GM21526 (cell line): ENCODE data around the gene ANKS1B.

Experiments
- ATAC-seq: cut with Tn5 transposase; IDR thresholded peaks from one replicate; pipeline ENCODE4 v1.9.1; 2021; ENCODE audit warnings: moderate library complexity; ENCODE audit not compliant: unreplicated experiment, low FRiP score

Gene ANKS1B

DNA sequence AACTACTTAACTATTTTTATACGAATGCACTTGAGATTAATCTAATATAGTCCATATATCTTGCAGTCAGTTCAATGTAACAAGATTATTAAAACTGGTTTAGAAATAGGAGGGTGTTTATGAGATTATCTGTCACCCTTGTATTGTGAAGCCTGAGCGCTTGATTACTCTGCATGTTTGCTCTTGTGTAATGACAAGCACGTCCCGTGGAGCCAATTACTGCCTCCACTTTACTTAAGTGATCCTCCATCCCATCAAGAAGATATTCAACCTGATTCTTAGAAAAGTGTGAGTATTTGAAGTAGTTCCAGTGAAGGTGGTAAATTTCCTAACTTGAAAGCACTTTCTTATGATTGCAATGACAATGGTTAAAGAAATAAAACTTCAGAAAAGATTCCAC lies 752.4 kb downstream of the ANKS1B start:
- no peak for ATAC-seq

- ATAC-seq: no peak
Observed at GRCh38 chr12:99231031-99231430, 753.7 kb downstream of the ANKS1B start.

- ATAC-seq: no peak
Observed at GRCh38 chr12:99224237-99224636, 760.5 kb downstream of the ANKS1B start.

- ATAC-seq: no peak
Observed at GRCh38 chr12:99223579-99223978, 761.2 kb downstream of the ANKS1B start.

DNA sequence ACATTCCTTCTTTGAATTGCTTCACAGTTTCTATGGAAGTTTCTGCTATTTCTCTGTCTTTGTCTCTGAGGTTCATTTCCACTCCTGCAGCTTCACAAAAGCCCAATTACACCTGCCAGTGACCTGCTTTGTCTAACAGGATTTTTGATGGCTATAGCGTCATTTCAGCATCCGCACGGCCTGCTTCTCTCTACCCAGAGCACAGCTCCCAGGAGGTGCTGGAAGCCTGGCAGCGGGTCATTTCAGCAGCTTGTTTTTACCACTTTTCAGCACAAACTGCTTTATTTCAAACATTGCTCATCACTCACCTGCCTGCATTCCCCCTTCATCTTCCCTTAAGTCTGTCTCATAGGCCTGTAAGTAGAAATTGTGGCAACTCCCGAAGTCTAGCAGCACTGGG lies 771.7 kb downstream of the ANKS1B start:
- ATAC-seq: no peak

GRCh38 chr12:99212275-99212674 lies 772.5 kb downstream of the ANKS1B start:
- no peak for ATAC-seq

- ATAC-seq: no peak
Observed at GRCh38 chr12:99205111-99205510, 779.6 kb downstream of the ANKS1B start.

- no peak for ATAC-seq
Observed at GRCh38 chr12:99201906-99202645, 782.7 kb downstream of the ANKS1B start.

DNA sequence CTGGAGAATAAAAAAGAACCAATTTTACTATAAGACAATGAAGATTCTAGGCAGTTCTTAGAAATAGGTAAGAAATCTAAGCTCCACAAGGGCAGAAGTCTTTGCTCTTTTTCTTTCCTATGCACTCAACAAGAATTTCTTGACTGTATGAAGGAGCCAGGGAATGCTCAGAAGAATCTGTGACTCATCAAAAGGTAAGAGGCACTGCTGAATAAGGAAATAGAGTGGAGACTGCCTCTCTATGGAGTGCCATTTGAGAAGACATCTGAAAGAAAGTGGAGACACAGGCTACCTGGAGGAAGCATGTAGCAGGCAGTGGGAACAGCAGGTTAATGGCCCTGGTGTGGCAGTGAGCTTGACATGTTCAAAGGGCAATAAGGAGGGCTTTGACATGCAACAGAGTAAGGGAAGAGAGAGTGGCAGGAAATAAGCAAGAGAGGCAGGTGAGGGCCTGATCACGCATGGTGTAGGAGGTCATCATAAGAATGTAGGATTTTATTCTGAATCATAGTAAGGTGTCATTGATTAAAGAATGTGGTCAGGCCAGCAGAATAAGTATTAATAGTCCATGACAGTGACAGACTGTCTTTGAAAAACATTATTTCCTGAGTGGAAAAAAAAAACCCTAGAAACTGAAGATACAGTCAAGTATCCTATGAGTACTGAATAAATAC lies 783.9 kb downstream of the ANKS1B start:
- no peak for ATAC-seq

DNA sequence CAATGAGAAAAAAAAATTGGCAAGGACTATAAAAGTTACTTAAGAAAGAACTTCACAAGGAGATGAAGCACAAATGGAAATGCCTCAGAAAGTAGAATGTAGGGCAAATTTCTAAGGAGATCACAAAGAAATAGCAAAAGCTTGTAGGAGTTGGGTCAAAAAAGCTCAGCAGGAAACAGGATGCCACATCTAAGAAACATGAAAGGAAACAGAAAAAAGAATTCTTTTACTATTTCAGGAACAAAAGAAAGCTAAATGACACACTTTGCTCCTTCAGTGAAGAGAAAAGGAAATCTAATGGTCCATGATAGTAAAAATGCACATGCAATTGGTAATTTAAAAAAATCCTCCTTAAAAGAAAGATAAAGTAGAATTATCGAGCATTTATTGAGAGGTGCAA lies 789.3 kb downstream of the ANKS1B start:
- no peak for ATAC-seq

GRCh38 chr12:99192489-99192888 lies 792.2 kb downstream of the ANKS1B start:
- ATAC-seq: no peak

DNA sequence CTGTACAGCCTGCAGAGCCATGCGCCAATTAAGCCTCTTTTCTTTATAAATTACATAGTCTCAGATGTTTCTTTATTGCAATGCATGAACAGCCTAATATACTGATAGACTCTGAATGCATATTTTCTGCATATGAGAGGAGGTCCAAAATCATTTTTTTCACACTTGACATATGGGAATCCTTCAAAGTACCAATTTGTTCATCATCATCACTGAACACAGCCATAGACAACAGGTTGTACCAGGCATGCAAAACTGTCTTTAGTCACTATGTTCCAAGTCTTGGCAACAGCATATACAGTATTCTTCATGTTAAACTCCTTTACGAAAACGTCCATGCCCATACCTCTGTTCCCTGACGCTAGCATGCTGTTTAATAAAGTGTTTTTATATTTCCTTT lies 807.9 kb downstream of the ANKS1B start:
- no peak for ATAC-seq

DNA sequence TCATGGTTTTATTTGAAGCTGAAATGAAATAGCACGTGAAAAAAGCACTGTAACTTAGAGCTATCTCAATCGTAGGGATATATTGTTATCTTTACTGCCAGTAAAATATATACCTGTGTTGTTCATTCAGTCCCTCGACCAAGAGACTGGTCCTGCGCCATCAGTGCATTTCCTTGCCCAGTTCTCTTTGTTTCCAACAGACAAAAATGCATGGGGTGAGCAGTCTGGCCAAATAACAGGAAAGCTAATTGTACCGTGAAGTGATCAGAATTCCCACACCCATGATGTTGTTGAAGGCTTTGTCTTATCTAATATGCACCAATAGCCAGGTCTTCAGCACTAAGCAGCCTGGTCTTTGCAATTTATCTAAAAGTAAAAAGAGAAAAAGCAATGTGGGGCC lies 814.3 kb downstream of the ANKS1B start:
- ATAC-seq: no peak

DNA sequence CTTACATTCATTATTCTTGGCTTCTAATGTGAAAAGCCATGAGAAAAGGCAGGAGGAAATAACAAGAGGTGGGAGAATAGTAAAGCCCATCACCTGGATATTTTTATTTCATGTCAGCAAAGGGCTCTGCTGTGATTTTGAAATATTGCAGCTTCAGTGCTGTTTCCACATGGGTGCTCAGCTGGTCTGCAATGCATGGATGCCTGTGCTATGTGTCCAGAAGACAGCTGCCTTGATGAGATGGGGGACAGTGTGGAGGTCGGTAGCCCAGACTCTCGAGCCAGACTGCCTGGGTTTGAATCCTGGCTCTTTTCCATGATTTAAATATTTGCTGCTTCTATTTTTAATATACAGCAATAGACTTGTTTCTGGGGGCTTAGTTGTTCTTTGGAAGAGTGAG lies 814.7 kb downstream of the ANKS1B start:
- no peak for ATAC-seq

GRCh38 chr12:99157946-99158345 lies 826.8 kb downstream of the ANKS1B start:
- ATAC-seq: no peak

DNA sequence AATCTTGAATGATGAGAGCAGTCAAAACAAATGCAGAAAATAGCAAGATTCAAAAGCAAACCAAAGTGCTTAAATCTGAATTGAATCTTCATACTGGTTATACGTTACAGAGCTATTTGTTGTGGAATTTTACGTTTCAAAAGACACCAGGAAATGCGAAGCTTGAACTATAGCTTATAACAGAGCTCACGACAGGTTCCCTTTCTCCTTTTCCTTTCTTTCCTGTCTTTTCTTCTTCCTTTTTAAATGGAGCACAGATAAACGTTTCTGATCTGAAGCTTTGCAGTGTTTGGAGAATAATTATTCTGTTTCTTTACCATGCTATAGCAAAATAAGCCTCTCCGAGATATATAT lies 829.8 kb downstream of the ANKS1B start:
- no peak for ATAC-seq

DNA sequence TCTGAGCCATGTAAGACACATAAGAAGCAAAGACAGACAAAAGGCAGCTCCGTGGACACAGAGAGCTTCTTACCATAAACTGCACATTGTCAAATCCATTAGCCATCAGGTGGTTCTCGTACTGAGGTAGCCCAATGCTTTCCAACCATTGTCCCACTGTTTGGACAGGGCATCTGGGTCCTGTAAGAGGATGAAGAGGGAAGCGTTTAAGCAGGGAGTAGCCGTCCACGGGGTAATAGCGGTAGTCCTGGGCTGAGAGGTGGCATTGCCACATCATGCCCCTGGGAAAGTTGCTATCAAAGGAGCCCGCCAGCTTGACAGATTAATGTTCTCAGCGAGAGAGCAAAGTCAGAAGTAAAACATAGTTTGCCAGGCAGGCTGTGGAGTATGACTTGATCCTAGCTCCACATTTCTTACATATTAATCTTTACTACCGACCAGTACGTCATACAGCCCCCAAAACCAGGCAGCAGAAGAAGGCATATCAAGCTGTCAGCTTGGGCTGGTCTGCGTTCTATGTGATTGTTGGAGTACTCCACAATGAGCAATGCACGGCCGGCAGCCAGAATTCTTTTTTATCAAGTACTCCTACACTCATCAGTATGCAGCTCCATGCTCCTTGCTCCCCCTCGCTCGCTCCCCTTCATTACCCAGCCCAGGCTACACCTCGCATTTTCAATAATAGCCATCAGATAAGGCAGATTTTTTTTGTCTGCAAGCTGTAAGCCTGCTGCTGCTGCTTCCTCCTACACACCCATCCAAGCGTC lies 830.3 kb downstream of the ANKS1B start:
- ATAC-seq: no peak

DNA sequence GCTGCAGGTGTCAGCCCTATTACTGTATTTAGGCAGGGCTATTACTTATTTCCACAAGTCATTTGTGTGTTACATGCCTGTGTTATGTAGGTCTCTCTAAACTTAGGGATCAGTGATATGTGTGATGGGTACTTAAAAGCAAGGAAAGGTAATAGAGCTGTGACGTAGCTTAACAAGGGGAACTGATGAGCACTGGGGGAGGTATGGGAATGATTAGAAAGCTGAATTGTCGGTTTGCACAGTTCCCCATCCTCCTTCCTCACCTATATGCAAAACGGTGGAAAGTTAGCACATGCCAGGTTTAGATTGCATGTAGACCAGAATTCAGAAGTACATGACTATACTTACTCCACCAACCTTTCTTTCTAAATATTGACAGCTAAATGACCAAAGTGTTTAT lies 831.4 kb downstream of the ANKS1B start:
- ATAC-seq: no peak

DNA sequence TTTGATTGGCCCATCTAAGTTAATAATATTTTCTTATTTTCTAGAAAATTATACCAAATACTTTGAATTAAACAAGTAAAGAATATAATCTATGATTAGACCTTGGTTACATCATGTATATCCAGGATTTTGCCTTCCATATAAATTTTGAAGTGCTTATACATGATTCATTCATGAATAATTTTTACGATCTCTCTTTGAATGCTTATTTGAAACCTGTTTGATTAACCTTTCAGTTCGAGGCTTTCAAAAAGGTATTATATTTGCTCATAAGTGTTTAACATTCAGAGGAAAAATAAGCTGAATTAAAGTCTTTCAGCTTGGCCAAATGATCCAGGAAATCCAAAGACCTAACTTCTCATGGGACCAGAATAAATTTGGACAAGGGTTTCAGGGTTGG lies 832.4 kb downstream of the ANKS1B start:
- no peak for ATAC-seq

- no peak for ATAC-seq
Observed at GRCh38 chr12:99151744-99152143, 833.0 kb downstream of the ANKS1B start.

DNA sequence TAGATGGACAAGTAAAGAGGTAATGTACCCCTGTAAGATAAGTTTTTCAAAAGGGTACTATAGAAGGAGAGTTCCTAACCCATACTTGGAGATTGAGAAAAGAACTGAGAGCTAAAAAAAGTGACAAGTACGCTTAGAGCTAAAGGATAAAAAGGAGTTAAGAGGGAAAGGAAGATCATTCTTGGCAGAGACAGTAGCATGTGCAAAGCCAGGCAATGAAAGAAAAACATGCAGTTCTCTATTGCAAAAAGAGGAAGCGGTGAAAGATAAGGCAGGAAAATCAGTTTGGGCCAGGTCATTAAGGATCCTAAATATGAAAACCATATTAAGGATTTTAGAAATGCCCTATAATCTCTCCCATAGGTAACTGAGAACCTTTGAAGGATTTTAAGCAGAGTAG lies 837.6 kb downstream of the ANKS1B start:
- ATAC-seq: no peak

- no peak for ATAC-seq
Observed at GRCh38 chr12:99146730-99147129, 838.0 kb downstream of the ANKS1B start.
